ENCODE data around the gene DMC1. TPM values are rescaled to one million over a fixed set of nuclear protein-coding genes. Genes with fewer than 3 reads are reported as not detected.

The DMC1 gene
- total RNA-seq, 2 donors from 2014 or later, result 0.23 to 3.2 TPM

GRCh38 chr22:38513063-38513462 is 56.9 kb downstream of the DMC1 start:
- 67% methylated on average over 1 of the region's 1 CpG for WGBS
- no peak overlapping the region for H3K4me3 ChIP-seq
- no peaks in the 10 kb centered on the region for H3K27me3 ChIP-seq (replicated peaks; ENCODE audit: insufficient read depth)
- H3K4me1 ChIP-seq (replicated peaks), result no peaks in the 10 kb centered on the region
- TF ChIP-seq POLR2A (IDR thresholded peaks at IDR 0.05) (no peak), POLR2AphosphoS5 (IDR thresholded peaks at IDR 0.05) (no peak), CTCF (IDR thresholded peaks at IDR 0.05) (no peak)
- no peaks in the 10 kb centered on the region for H3K36me3 ChIP-seq
- DNase-seq (ENCODE audit: low spot score), result no peak
- intact Hi-C loops (cut with DNase I), result no loop called here
- no peaks in the 10 kb centered on the region for H3K9me3 ChIP-seq
- H3K27ac ChIP-seq, result no peak overlapping the region

- intact Hi-C loops (cut with DNase I), result no loop called here
- Histone ChIP-seq H3K4me3 (no peak overlapping the region), H3K27me3 (replicated peaks; ENCODE audit: insufficient read depth) (no peaks in the 10 kb centered on the region), H3K4me1 (replicated peaks) (no peaks in the 10 kb centered on the region), H3K27ac (no peak overlapping the region), H3K9me3 (no peaks in the 10 kb centered on the region), H3K36me3 (no peaks in the 10 kb centered on the region)
- no peak for TF ChIP-seq CTCF (IDR thresholded peaks at IDR 0.05)
- TF ChIP-seq POLR2A (IDR thresholded peaks at IDR 0.05), result no peak
- no peak for TF ChIP-seq POLR2AphosphoS5 (IDR thresholded peaks at IDR 0.05)
- DNase-seq (ENCODE audit: low spot score), result no peak
- 93% methylated on average over 5 of the region's 5 CpGs for WGBS
Observed at GRCh38 chr22:38510416-38510970, 59.5 kb downstream of the DMC1 start.

GRCh38 chr22:38506118-38506962 is 63.6 kb downstream of the DMC1 start, which contains the start of gene DDX17:
DDX17 (minus strand) TSS chr22:38506311.
- Histone ChIP-seq H3K9me3 (no peaks in the 10 kb centered on the region), H3K36me3 (no peaks in the 10 kb centered on the region), H3K27me3 (replicated peaks; ENCODE audit: insufficient read depth) (no peaks in the 10 kb centered on the region), H3K4me3 (peak within 1 kb of the TSS; percentile 87 to 88), H3K4me1 (replicated peaks) (no peaks in the 10 kb centered on the region), H3K27ac (peak within 1 kb of the TSS; percentile 100)
- under 1% methylated on average over 83 of the region's 83 CpGs for WGBS
- TF ChIP-seq POLR2AphosphoS5 (IDR thresholded peaks at IDR 0.05), result peak; percentile 85
- TF ChIP-seq POLR2A (IDR thresholded peaks at IDR 0.05), result peak; percentile 65
- peak in 2 of 4 experiments; percentile 18 to 25 for TF ChIP-seq CTCF (IDR thresholded peaks at IDR 0.05)
- DNase-seq (ENCODE audit: low spot score), result peak; percentile 96
- intact Hi-C loops (cut with DNase I), result loop anchor here (2.0 to 10.0 kb wide), 2 partner anchors 64 to 198 kb away; partner anchors contain the start of genes DMC1, GTPBP1 and JOSD1

- TF ChIP-seq POLR2AphosphoS5 (IDR thresholded peaks at IDR 0.05) (no peak), CTCF (IDR thresholded peaks at IDR 0.05) (no peak), POLR2A (IDR thresholded peaks at IDR 0.05) (peak; percentile 41)
- intact Hi-C loops (cut with DNase I), result loop anchor here (2.0 to 10.0 kb wide), 2 partner anchors 65 to 199 kb away; partner anchors contain the start of genes DMC1, GTPBP1 and JOSD1
- Histone ChIP-seq H3K27ac (peak overlapping the region; percentile 100), H3K4me3 (peak overlapping the region; percentile 87 to 88), H3K4me1 (replicated peaks) (no peaks in the 10 kb centered on the region), H3K27me3 (replicated peaks; ENCODE audit: insufficient read depth) (no peaks in the 10 kb centered on the region), H3K36me3 (no peaks in the 10 kb centered on the region), H3K9me3 (no peaks in the 10 kb centered on the region)
- DNase-seq (ENCODE audit: low spot score), result peak; percentile 65
- under 1% methylated on average over 69 of the region's 69 CpGs for WGBS
Observed at GRCh38 chr22:38505541-38506117, 64.4 kb downstream of the DMC1 start.
